Caco-2 (cell line): Measurements from ENCODE around the gene SDK2. TPM values are rescaled to one million over a fixed set of nuclear protein-coding genes. Genes with fewer than 3 reads are reported as not detected.

Experiments used
- BruUV-seq: library from RNA; stranded (reverse); fragments of 400-500 nt; replicated peaks from 2 replicates; lab custom pipeline; 2021; lab: Mats Ljungman, UMichigan
- CTCF ChIA-PET: fragments of 300-600 bp; sonication (Branson Sonifier 250); formaldehyde crosslinking; loops from one replicate; lab custom pipeline; 2022; ENCODE audit warnings: antibody characterized with exemption; lab: Charles Lee
- POLR2A ChIA-PET: fragments of 300-600 bp; sonication (Branson Sonifier 250); formaldehyde crosslinking; loops from one replicate; lab custom pipeline; 2022; ENCODE audit warnings: antibody characterized with exemption; lab: Charles Lee
- DNase-seq, 2 experiments: peaks; one replicate each; pipeline versions ENCODE4 v3.0.0 to v3.0.0-alpha.2; 2020 to 2022
- H3K27me3 ChIP-seq: replicated peaks from 2 replicates; pipeline ENCODE4 v1.6.0; 2011; ENCODE audit warnings: low read length; ENCODE audit not compliant: control insufficient read depth, insufficient read depth
- H3K36me3 ChIP-seq: 2 replicates; pipeline ENCODE4 v1.5.1; 2011; ENCODE audit warnings: low read length; ENCODE audit not compliant: control insufficient read depth, insufficient read depth
- H3K4me1 ChIP-seq: fragments of 250-450 bp; sonication (Bioruptor Pico); 2 replicates; pipeline ENCODE4 v1.5.1; 2020; ENCODE audit warnings: mild to moderate bottlenecking
- H3K4me3 ChIP-seq: 2 replicates; pipeline ENCODE4 v1.5.1; 2011; ENCODE audit warnings: low read depth, mild to moderate bottlenecking, control low read depth, low read length
- H3K9me3 ChIP-seq: fragments of 250-450 bp; sonication (Bioruptor Pico); 2 replicates; pipeline ENCODE4 v1.5.1; 2020; ENCODE audit warnings: mild to moderate bottlenecking, moderate library complexity
- H3K27ac Mint-ChIP-seq: one replicate; pipeline ENCODE4 v1.8.0; 2022; ENCODE audit warnings: mixed read lengths; ENCODE audit not compliant: unreplicated experiment
- H3K27me3 Mint-ChIP-seq: one replicate; pipeline ENCODE4 v1.8.0; 2022; ENCODE audit warnings: mixed read lengths; ENCODE audit not compliant: insufficient read depth, unreplicated experiment
- H3K36me3 Mint-ChIP-seq: one replicate; pipeline ENCODE4 v1.8.0; 2022; ENCODE audit warnings: mild to moderate bottlenecking, mixed read lengths; ENCODE audit not compliant: insufficient read depth, unreplicated experiment
- H3K4me1 Mint-ChIP-seq: one replicate; pipeline ENCODE4 v1.8.0; 2022; ENCODE audit warnings: low read depth, mixed read lengths; ENCODE audit not compliant: unreplicated experiment
- H3K4me3 Mint-ChIP-seq: one replicate; pipeline ENCODE4 v1.8.0; 2022; ENCODE audit warnings: mild to moderate bottlenecking, moderate library complexity, mixed read lengths; ENCODE audit not compliant: unreplicated experiment
- H3K9me3 Mint-ChIP-seq: one replicate; pipeline ENCODE4 v1.8.0; 2022; ENCODE audit warnings: mixed read lengths; ENCODE audit not compliant: unreplicated experiment
- CTCF ChIP-seq, 2 experiments: fragments of 200-600 bp in 1 of 2; IDR thresholded peaks; 1 replicate in 1 of 2; 2 replicates in 1 of 2; pipeline versions ENCODE4 v1.5.1 to v1.8.0; 2011 to 2022; ENCODE audit warnings: antibody characterized with exemption in 1 of 2, control low read depth in 1 of 2, inconsistent platforms in 1 of 2, low read depth in 1 of 2, low read length in 1 of 2, mild to moderate bottlenecking in 1 of 2, moderate library complexity in 1 of 2; ENCODE audit not compliant: insufficient read depth in 1 of 2, severe bottlenecking in 1 of 2, unreplicated experiment in 1 of 2
- intact Hi-C: fragments of 100-400 bp; cut with micrococcal nuclease; formaldehyde crosslinking; loops from one replicate; pipeline ENCODE4 v1.10.0; 2022; ENCODE audit not compliant: unreplicated experiment
- total RNA-seq: library from RNA; stranded (reverse); gene quantifications from 2 replicates; pipeline ENCODE4 v1.2.3, GENCODE V29; 2022

Gene SDK2
- total RNA-seq, 1 experiment from 2014 or later = 0.09 TPM

DNA sequence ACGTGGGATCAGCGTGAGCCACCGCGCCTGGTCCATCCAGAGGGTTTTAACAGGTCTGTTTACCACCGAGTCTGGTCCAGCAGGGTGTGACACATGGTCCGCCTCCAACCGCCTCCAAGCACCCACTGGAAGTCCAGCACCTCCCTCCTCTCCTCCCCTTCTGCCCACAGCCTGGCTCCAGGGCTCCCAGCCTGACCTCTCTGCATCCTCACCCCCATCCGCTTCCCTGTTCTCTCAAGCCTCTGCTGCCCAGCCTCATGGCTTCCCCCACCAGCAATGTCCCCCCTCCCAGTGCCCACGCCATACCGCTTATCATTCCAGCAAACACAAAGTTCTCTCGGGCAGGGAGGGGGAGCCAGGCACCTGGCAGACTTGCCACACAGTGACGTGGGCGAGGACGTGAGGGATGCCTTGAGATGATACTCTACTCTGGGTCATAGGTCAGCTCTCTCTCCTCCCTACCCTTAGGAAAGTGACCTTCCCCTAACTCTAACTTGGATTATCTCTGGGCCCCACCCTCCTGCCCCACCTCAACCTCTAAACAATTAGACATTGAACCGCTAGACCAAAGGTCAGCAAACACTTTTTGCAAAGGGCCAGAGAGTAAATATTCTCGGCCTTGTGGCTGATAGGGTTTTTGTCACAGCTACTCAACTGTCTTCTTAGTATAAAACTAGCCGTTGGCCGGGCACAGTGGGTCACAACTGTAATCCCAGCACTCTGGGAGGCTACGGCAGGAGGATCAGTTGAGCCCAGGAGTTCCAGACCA is 355.5 kb downstream of the SDK2 start:
- Histone ChIP-seq H3K36me3 (no peaks in the 10 kb centered on the region; the same call in 1 of the 2 replicates), H3K9me3 (no peaks in the 10 kb centered on the region), H3K4me1 (peaks cover 41% of the 10 kb centered on the region), H3K4me3 (no peak overlapping the region), H3K27me3 (no peaks in the 10 kb centered on the region)
- CTCF ChIA-PET = interaction anchor here (0.6 kb wide), 1 partner anchor 81 kb away, joined by 3 read pairs; no protein-coding TSS in a partner anchor
- DNase-seq = peak; percentile 51 to 63
- peak overlapping the region; percentile 33 for H3K4me3 Mint-ChIP-seq
- peak overlapping the region; percentile 85 for H3K27ac Mint-ChIP-seq
- no TSS peak for BruUV-seq
- no peaks in the 10 kb centered on the region for H3K27me3 Mint-ChIP-seq
- H3K9me3 Mint-ChIP-seq = no peaks in the 10 kb centered on the region
- intact Hi-C loops = loop anchor here (2.0 kb wide), 1 partner anchor 20 kb away; no protein-coding TSS in a partner anchor
- POLR2A ChIA-PET = interaction anchor here (1.0 kb wide), 1 partner anchor 22 kb away, joined by 3 read pairs; no protein-coding TSS in a partner anchor
- no peak for TF ChIP-seq CTCF (IDR thresholded peaks at IDR 0.05; ENCODE audit: insufficient read depth in 1 of 2, low read depth in 1 of 2, low read length in 1 of 2, severe bottlenecking in 1 of 2, unreplicated experiment in 1 of 2)
- H3K36me3 Mint-ChIP-seq = peaks cover 28% of the 10 kb centered on the region
- H3K4me1 Mint-ChIP-seq = peaks cover 57% of the 10 kb centered on the region

DNA sequence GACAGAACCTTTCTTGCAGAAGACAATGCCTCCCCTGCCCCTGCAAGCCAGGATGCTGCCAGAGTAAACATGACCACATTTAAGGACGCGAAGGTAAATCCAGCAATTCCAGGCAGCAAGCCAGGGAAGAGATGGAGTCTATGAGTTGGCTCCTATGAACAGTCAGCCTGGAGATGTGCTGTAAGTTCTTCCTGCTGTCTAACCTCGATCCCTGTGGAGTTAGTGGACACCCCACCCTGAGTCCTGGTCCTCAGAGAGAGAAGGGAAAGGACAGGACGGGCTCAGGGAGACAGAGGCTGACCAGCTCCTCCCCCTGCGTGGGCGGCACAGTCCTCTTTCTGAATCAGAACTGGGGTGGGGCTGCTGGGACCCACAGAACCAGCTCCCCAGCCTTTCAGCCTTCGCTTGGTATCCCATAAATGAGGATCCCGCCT is 357.4 kb downstream of the SDK2 start:
- Mint-ChIP-seq H3K4me3 (no peak overlapping the region), H3K9me3 (no peaks in the 10 kb centered on the region), H3K36me3 (peaks cover 28% of the 10 kb centered on the region), H3K4me1 (peaks cover 49% of the 10 kb centered on the region), H3K27ac (peak overlapping the region; percentile 37), H3K27me3 (no peaks in the 10 kb centered on the region)
- intact Hi-C loops = no loop called here
- DNase-seq = no peak
- BruUV-seq = no TSS peak
- CTCF ChIA-PET = no interaction called here
- peaks cover 37% of the 10 kb centered on the region for H3K4me1 ChIP-seq
- POLR2A ChIA-PET = no interaction called here
- no peak for TF ChIP-seq CTCF (IDR thresholded peaks at IDR 0.05; ENCODE audit: insufficient read depth in 1 of 2, low read depth in 1 of 2, low read length in 1 of 2, severe bottlenecking in 1 of 2, unreplicated experiment in 1 of 2)
- H3K9me3 ChIP-seq = no peaks in the 10 kb centered on the region
- H3K36me3 ChIP-seq = no peaks in the 10 kb centered on the region; the same call in 1 of the 2 replicates
- H3K4me3 ChIP-seq = no peak overlapping the region
- no peaks in the 10 kb centered on the region for H3K27me3 ChIP-seq

DNA sequence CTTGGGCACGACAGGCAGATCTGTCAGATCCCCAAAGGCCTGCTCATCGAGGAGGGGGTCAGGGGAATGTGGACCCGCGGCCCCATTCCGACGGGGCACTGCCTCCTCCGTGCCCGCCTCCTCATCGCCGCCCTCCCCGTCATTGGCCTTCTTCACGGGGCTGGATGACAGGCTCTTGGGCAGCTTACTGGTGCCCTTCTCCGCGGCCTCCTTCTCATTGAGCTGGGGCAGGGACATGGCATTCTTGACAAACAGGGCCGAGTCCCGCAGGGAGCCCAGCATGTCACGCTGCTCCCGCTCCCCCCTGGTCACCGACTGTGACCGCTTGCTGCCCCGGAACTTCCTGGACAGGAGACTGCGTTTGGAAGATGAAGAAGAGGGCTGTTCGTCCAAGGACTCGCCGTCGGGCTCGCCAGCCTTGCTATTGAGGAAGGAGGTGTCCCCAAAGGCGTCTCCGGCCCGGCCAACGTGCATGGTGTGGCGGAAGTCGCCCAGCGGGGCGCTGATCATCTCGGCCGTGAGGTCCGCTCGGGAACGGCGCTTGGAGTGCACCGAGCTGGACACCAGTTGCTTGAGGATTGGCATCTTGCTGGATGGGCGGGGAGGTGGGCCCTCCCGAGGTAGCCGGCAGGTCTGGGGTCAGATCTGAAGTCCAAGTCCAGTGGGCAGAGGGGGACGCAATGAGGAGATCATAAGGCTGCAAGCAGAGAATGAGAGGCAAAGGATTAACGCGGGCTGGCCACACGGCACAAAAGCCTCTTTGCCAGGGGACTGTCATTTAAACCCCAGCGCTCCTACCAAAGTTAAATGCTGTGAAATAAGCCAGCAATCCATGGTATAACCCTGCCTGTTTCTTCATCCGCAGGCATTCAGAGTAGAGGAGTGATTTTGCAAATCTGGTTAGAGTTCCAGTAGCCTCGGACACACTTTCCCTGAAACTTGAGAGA is 358.1 kb downstream of the SDK2 start:
- no peak for TF ChIP-seq CTCF (IDR thresholded peaks at IDR 0.05; ENCODE audit: insufficient read depth in 1 of 2, low read depth in 1 of 2, low read length in 1 of 2, severe bottlenecking in 1 of 2, unreplicated experiment in 1 of 2)
- H3K9me3 Mint-ChIP-seq = no peaks in the 10 kb centered on the region
- H3K4me3 ChIP-seq = no peak overlapping the region
- no peak for DNase-seq
- H3K36me3 ChIP-seq = no peaks in the 10 kb centered on the region; the same call in 1 of the 2 replicates
- no TSS peak for BruUV-seq
- ChIA-PET CTCF (interaction anchor here (0.5 kb wide), 1 partner anchor 194 kb away, joined by 3 read pairs; the partner anchor contains the start of gene SLC39A11), POLR2A (no interaction called here)
- H3K4me1 ChIP-seq = peaks cover 30% of the 10 kb centered on the region
- H3K27me3 ChIP-seq = no peaks in the 10 kb centered on the region
- H3K36me3 Mint-ChIP-seq = peaks cover 28% of the 10 kb centered on the region
- no peaks in the 10 kb centered on the region for H3K9me3 ChIP-seq
- H3K27ac Mint-ChIP-seq = peak overlapping the region; percentile 37
- H3K4me3 Mint-ChIP-seq = no peak overlapping the region
- peaks cover 46% of the 10 kb centered on the region for H3K4me1 Mint-ChIP-seq
- H3K27me3 Mint-ChIP-seq = no peaks in the 10 kb centered on the region
- intact Hi-C loops = no loop called here
